ENCODE results near the gene ZNF507. TPM values are rescaled to one million over a fixed set of nuclear protein-coding genes. Genes with fewer than 3 reads are reported as not detected.

ZNF507 gene
- total and polyA plus RNA-seq, 9 donors, result 6.4 to 30.5 (median 22.9) TPM

DNA sequence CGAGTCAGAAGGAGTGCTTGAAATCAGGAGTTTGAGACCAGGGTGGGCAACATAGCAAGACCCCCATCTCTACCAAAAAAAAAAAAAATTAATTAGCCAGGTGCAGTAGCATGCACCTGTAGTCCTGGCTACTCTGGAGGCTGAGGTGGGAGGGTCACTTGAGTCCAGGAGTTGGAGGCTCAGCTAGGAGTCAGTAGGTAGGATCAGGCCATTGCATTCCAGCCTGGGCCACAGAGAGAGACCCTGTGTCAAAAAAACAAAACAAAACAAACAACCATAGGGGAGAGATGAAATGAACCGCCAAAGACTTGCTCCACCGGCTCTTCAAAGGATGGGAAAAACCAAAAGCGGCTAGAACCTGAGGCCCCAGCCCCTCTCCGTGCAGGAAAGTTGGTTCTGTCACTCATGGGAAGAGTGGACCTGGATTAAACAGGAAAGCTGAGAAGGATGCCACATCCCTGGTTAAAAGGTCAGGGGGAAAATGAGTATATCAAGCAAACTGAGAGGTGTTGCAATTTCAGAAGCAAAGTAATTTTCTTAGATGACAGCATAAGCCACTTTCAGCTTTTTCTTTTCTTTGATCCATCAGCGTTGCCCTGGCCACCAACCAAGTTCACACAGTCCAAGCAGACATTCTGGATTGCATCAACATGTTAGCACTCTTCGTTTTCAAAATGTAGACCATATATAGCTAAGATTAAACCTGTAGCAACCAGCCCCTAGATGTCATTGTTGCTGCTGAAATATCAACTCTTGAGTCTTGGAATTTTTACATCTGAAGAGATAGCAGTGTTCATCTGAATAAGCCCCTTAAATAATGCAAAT, 8.9 kb upstream of the ZNF507 start:
- WGBS, 3 donors, result 49 to 58% (median 54%) methylated on average over 7 of the region's 7 CpGs
- intact Hi-C loops (cut with DNase I), result loop anchor here in 1 of 4 donors (10.0 kb wide), 1 partner anchor 228 kb away; no protein-coding TSS in a partner anchor
- H3K4me1 ChIP-seq (ENCODE audit: insufficient read depth), result peaks cover 3% of the 10 kb centered on the region
- TF ChIP-seq, protein P1, sequence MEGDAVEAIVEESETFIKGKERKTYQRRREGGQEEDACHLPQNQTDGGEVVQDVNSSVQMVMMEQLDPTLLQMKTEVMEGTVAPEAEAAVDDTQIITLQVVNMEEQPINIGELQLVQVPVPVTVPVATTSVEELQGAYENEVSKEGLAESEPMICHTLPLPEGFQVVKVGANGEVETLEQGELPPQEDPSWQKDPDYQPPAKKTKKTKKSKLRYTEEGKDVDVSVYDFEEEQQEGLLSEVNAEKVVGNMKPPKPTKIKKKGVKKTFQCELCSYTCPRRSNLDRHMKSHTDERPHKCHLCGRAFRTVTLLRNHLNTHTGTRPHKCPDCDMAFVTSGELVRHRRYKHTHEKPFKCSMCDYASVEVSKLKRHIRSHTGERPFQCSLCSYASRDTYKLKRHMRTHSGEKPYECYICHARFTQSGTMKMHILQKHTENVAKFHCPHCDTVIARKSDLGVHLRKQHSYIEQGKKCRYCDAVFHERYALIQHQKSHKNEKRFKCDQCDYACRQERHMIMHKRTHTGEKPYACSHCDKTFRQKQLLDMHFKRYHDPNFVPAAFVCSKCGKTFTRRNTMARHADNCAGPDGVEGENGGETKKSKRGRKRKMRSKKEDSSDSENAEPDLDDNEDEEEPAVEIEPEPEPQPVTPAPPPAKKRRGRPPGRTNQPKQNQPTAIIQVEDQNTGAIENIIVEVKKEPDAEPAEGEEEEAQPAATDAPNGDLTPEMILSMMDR (IDR thresholded peaks at IDR 0.05), result no peak
- no peak for TF ChIP-seq POLR2A (IDR thresholded peaks at IDR 0.05)
- H3K27me3 ChIP-seq, result no peaks in the 10 kb centered on the region
- H3K4me3 ChIP-seq, result no peak overlapping the region
- no peak overlapping the region for H3K27ac ChIP-seq
- DNase-seq, result peak in 1 of 5 donors; percentile 37
- H3K36me3 ChIP-seq, result no peaks in the 10 kb centered on the region
- H3K9me3 ChIP-seq, result no peaks in the 10 kb centered on the region

DNA sequence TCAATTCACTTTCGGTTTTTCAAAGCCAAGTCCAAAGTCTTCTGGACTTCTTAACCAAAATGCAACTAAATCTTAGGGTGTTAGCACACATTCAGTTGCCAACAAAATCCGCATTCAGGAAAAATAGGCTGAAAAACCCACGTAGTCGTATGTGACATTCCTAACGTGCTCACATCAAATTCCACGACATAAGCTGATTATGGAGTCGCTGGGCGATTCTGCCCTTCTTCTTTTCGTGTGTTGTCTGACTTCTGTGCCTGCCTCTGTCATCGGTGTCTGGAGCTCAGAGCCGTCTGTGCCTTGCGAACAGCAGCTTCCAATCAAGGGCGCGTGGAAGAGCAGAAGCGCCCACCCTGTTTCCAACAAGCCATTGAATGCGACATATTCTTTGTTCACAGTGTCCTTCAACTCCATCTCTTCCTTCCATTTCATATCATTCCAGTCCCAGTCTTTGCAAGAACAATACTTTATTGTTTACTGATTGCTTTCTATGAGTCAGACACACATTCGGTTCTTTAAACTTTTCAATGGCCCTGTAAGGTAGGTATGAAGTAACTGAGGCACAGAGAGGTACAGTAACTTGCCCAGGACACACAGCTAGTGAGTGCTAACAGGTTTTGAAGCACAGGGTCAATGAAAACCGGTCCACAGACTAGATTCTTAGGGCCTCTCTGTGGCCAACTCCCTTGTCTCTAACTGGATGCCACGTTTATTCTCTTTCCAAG, 8.2 kb upstream of the ZNF507 start:
- no peak overlapping the region for H3K27ac ChIP-seq

DNA sequence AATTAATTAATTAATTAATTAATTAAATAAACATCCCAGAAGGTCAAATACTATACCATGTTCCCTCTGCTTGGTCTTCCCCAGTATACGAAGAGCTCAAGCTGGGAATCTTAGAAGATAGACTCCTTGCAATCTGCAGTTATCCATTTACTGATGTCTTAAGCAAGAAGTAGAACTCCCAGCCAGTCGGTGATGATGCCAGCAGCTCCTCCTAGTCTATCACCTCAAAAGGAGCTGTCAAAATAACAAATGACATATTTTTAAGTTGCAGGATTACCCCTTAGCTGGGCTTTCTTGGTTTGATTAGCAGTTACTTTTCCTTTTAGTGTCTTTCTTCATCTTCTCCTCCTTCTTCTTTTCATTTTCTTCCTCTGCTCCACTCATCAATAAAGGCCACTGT, 6.0 kb upstream of the ZNF507 start:
- no peak for TF ChIP-seq EP300 (IDR thresholded peaks at IDR 0.05)
- TF ChIP-seq, protein P1 (IDR thresholded peaks at IDR 0.05), result no peak
- no peak for TF ChIP-seq POLR2A (IDR thresholded peaks at IDR 0.05)
- no peak overlapping the region for H3K4me3 ChIP-seq
- DNase-seq, result no peak
- H3K4me1 ChIP-seq (ENCODE audit: insufficient read depth), result peaks cover 3% of the 10 kb centered on the region
- H3K27ac ChIP-seq, result no peak overlapping the region
- 87 to 91% (median 88%) methylated on average over 2 of the region's 2 CpGs for WGBS, 3 donors
- H3K9me3 ChIP-seq, result no peaks in the 10 kb centered on the region
- no peaks in the 10 kb centered on the region for H3K36me3 ChIP-seq
- intact Hi-C loops (cut with DNase I), result loop anchor here in 1 of 4 donors (10.0 kb wide), 1 partner anchor 225 kb away; no protein-coding TSS in a partner anchor
- no peaks in the 10 kb centered on the region for H3K27me3 ChIP-seq

More for the DNA sequence above, 8.2 kb upstream of the ZNF507 start:
- DNase-seq, result no peak
- no peak overlapping the region for H3K4me3 ChIP-seq
- intact Hi-C loops (cut with DNase I), result loop anchor here in 1 of 4 donors (10.0 kb wide), 1 partner anchor 228 kb away; no protein-coding TSS in a partner anchor
- peaks cover 3% of the 10 kb centered on the region for H3K4me1 ChIP-seq (ENCODE audit: insufficient read depth)
- H3K27me3 ChIP-seq, result no peaks in the 10 kb centered on the region
- H3K9me3 ChIP-seq, result no peaks in the 10 kb centered on the region
- TF ChIP-seq EP300 (IDR thresholded peaks at IDR 0.05) (no peak), POLR2A (IDR thresholded peaks at IDR 0.05) (no peak)
- TF ChIP-seq, protein P1 (IDR thresholded peaks at IDR 0.05), result no peak
- WGBS, 3 donors, result 69 to 79% (median 76%) methylated on average over 19 of the region's 19 CpGs
- no peaks in the 10 kb centered on the region for H3K36me3 ChIP-seq

DNA sequence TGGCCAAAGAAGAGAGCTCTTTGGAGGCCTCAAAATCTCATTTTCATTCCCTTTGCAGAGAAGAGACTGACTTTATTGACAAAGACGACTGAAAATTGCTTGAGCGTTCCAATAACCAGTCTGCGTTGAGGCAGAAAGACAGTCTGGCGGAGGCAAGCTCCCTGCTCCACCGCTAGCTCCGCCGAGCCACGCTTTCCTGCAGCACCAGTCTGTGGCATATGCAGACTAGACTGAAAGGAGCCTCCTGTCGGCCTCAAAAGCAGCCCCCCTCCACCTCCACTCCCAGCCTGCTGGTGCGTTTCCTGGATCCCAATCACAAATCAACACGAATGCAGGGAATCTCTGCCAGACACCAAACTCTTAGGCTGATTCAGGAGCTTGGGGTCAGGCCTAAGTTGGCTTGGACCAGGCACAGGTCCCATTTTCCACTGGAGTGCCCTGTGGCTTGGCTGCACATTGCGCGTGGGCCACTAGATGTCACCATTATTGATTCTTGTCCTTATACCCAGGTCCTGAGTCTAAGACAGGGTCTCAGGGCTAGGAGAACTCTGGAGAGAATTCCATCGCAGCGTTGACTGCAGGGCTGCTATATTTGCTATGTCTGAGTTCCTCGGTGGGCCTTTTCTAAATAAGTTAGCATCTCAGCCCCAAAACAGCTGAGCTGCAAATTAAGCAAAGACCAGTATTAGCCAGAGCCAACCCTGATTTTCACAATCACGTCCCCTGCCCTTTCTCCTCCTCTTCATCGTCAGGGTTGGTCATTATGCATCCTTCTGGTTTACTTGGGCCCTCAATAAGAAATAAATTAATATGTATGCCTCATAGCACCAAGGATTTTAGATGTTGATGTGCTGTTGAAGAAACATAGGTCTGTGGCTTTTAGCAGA, 5.2 kb upstream of the ZNF507 start:
- no peak for TF ChIP-seq POLR2A (IDR thresholded peaks at IDR 0.05)
- TF ChIP-seq, protein P1 (IDR thresholded peaks at IDR 0.05), result no peak
- TF ChIP-seq EP300 (IDR thresholded peaks at IDR 0.05), result no peak
- H3K27ac ChIP-seq, result no peak overlapping the region
- no peaks in the 10 kb centered on the region for H3K36me3 ChIP-seq
- no peak overlapping the region for H3K4me3 ChIP-seq
- 62 to 69% (median 64%) methylated on average over 17 to 18 of the region's 18 CpGs for WGBS, 3 donors
- intact Hi-C loops (cut with DNase I), result loop anchor here in 1 of 4 donors (10.0 kb wide), 1 partner anchor 225 kb away; no protein-coding TSS in a partner anchor
- peak in 3 of 5 donors; percentile 26 to 46 (median 28) for DNase-seq
- H3K9me3 ChIP-seq, result no peaks in the 10 kb centered on the region
- H3K4me1 ChIP-seq (ENCODE audit: insufficient read depth), result peaks cover 3% of the 10 kb centered on the region
- H3K27me3 ChIP-seq, result no peaks in the 10 kb centered on the region

Data from ovary (tissue), 9 donors.